ENCODE results near the gene PLPP1.

DNA sequence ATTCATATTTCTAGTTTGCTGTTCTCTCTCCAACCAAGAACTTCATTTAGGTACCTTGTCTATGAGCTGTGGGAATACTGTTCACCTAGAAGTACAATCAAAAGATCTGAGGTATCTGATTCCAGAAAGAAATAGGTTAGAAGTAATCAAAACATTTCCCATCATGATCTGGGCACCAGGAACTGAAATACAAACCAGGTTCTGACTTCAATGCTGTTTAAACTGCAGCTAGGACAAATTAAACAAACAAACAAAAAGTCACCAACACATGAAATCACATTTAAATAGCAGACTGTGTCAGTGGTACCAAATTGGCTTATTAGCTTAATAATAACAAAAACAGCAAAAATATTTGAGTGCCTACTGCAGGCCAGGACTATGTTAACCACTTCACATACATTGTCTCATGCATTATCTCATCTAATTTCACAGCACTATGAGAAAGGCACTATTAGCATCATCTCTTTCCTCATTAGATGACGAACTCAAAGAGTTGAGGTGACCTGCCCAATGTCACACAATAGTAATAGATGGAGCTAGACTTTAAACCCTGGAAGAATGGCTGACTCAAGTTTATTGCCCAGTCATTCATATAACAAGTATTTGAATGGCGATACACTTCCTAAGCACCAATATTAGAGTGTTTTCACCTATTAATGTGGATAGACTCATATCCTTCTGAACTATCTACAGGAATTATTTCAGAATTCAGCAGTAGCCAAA is 14.5 kb downstream of the PLPP1 start:
- TF ChIP-seq EZH2phosphoT487 (IDR thresholded peaks at IDR 0.05; ENCODE audit: insufficient read depth, low read depth) (no peak), EZH2 (IDR thresholded peaks at IDR 0.05; ENCODE audit: insufficient read depth, poor library complexity, severe bottlenecking) (no peak)

Measured in GM23248 (cell line).